Measurements from ENCODE around the gene EXOC1.

- TF ChIP-seq CTCF (IDR thresholded peaks at IDR 0.05) (no peak), EP300 (IDR thresholded peaks at IDR 0.05; ENCODE audit: low read depth) (no peak), POLR2A (IDR thresholded peaks at IDR 0.05) (no peak), POLR2AphosphoS5 (IDR thresholded peaks at IDR 0.05) (no peak)
Observed at GRCh38 chr4:55949482-55949802, 96.0 kb downstream of the EXOC1 start.

Data from transverse colon (tissue), 4 donors.